Pancreas (tissue), 10 donors: ENCODE data around the gene UVRAG. TPM values are rescaled to one million over a fixed set of nuclear protein-coding genes. Genes with fewer than 3 reads are reported as not detected.
A peak's percentile ranks its signal among the peaks of the same experiment; 100 is the strongest.

Source experiments
- ATAC-seq, 4 donors: fragments of 200-7000 bp; cut with Tn5 transposase; one replicate each; pipeline versions ENCODE4 v1.8.0 to v1.9.1; 2020; ENCODE audit warnings: mild to moderate bottlenecking in 4 of 4, moderate library complexity in 4 of 4
- DNase-seq, 6 donors: peaks; one replicate each; pipeline ENCODE4 v3.0.0-alpha.2; 2020
- FAIRE-seq: peaks from 2 replicates; lab custom pipeline; 2012; peaks lifted over from hg19 to GRCh38; lab: Jason Lieb, UNC
- H3K27ac ChIP-seq, 4 donors: fragments of 200-600 bp; sonication (generic); 1 replicate in 3 of 4; 2 replicates in 1 of 4; pipeline versions ENCODE4 v1.5.0 to v1.8.0; 2020
- H3K27me3 ChIP-seq, 4 donors: fragments of 200-600 bp; one replicate each; pipeline ENCODE4 v1.8.0; 2021
- H3K36me3 ChIP-seq, 3 donors: fragments of 200-600 bp; sonication (generic) in 1 of 3; one replicate each; pipeline versions ENCODE4 v1.5.0 to v1.8.0; 2020 to 2021
- H3K4me1 ChIP-seq, 3 donors: fragments of 200-600 bp; one replicate each; pipeline ENCODE4 v1.8.0; 2021
- H3K4me3 ChIP-seq, 4 donors: fragments of 200-600 bp; sonication (generic) in 2 of 4; one replicate each; pipeline versions ENCODE4 v1.5.0 to v1.8.0; 2020 to 2021
- H3K9me3 ChIP-seq, 4 donors: fragments of 200-600 bp; one replicate each; pipeline ENCODE4 v1.8.0; 2021
- WGBS, 2 donors: extraction: QIAGEN DNeasy Blood & Tissue Kit; methylation state at CpG; one replicate each; pipeline ENCODE4 v1.1.7; 2013; 5-methylcytosine and 5-hydroxymethylcytosine counted together
- intact Hi-C, 3 donors: fragments of 100-400 bp; cut with DNase I; formaldehyde crosslinking; loops; one replicate each; pipeline versions ENCODE4 v1.11.1 to v1.14.2; 2022
- polyA plus RNA-seq, 2 donors: library from polyadenylated mRNA; stranded (reverse); fragments of 200-250 nt; gene quantifications; one replicate each; pipeline ENCODE4 v1.2.3, GENCODE V29; 2013
- total RNA-seq, 6 donors: library from RNA; stranded (reverse); fragmentation: NEBNext Ultra II Directional in 4 of 6; extraction: Animal tissue kit (Norgen Biotek cat#: 25700) in 4 of 6; gene quantifications; one replicate each; pipeline versions ENCODE4 v1.2.1 to v1.2.4, GENCODE V29; 2021 to 2023
- TF ChIP-seq, protein P1 (sequence below), 4 donors: fragments of 200-600 bp; sonication (generic) in 3 of 4; IDR thresholded peaks; one replicate each; pipeline versions ENCODE4 v1.5.0 to v1.8.0; 2021; ENCODE audit warnings: antibody characterized with exemption in 4 of 4
- donor health status: healthy with polysubstance abuse.
- donor health status: DM: no; HTN: no; CAD: no; lungs with moderate emphysema.
- donor health status: DM: no; HTN: no; CAD: no.
- donor health status: control.
- donor health status: control.
- donor health status: Bipolar disorder and iron deficiency.
- donor health status: DM: yes; HTN: yes; CAD: no.
- donor health status: DM: no; HTN: no; CAD: no.
- donor health status: DM: no; HTN: no; CAD: no.
- donor health status: DM: yes; HTN: yes; CAD: no.

UVRAG gene
- total and polyA plus RNA-seq, 8 donors, result 3.3 to 17.2 (median 7.6) TPM

DNA sequence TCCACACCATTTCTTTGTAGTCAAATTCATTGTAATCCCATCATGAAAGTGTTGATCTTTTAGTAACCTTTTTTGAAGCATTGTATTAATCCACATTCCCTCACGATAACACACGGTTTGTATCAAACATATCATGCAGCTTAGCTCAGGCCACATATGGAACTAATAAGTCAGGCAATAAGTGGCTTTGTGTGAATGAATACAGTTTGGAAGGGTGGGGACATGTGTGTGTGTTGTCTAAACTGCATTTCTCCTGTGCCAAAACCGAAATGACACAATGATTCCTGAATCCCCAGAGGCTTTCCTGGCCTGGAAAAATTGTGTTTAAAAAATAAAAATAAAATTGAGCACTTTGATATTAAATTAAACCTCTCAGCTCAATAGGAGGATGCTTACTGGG is 293.0 kb downstream of the UVRAG start:
- TF ChIP-seq, protein P1, sequence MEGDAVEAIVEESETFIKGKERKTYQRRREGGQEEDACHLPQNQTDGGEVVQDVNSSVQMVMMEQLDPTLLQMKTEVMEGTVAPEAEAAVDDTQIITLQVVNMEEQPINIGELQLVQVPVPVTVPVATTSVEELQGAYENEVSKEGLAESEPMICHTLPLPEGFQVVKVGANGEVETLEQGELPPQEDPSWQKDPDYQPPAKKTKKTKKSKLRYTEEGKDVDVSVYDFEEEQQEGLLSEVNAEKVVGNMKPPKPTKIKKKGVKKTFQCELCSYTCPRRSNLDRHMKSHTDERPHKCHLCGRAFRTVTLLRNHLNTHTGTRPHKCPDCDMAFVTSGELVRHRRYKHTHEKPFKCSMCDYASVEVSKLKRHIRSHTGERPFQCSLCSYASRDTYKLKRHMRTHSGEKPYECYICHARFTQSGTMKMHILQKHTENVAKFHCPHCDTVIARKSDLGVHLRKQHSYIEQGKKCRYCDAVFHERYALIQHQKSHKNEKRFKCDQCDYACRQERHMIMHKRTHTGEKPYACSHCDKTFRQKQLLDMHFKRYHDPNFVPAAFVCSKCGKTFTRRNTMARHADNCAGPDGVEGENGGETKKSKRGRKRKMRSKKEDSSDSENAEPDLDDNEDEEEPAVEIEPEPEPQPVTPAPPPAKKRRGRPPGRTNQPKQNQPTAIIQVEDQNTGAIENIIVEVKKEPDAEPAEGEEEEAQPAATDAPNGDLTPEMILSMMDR (IDR thresholded peaks at IDR 0.05), result no peak
- no peak overlapping the region for H3K4me3 ChIP-seq
- ATAC-seq, result no peak
- H3K9me3 ChIP-seq, result no peaks in the 10 kb centered on the region
- no peaks in the 10 kb centered on the region for H3K36me3 ChIP-seq
- intact Hi-C loops, result no loop called here
- DNase-seq, result no peak
- 85 to 87% methylated on average over 3 of the region's 3 CpGs for WGBS, 2 donors
- peaks cover 0 to 1% (median 0%) of the 10 kb centered on the region in 3 donors for H3K4me1 ChIP-seq
- H3K27me3 ChIP-seq, result no peaks in the 10 kb centered on the region
- no peak for FAIRE-seq
- no peak overlapping the region for H3K27ac ChIP-seq

DNA sequence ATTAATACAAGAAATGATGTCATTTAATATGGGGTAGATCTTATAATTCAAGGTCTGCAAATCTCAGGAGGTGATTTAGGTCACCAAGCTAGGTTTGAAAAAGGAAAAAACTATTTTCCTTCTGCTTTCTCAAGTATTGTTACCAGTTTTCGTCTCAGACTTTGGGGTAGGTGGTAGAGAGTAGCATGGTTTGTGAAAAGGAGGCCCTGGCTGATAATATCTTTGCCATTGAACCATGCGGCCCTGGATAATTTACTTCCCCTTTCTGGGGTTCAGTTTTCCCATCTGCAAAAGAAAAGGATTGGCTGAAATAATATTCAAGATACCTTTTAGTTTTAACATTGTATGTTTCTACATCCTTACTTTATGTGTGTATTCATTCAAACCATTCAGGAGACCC is 299.2 kb downstream of the UVRAG start:
- no peak for ATAC-seq
- no peak for DNase-seq
- Histone ChIP-seq H3K4me1 (peaks cover 0 to 7% (median 0%) of the 10 kb centered on the region in 3 donors), H3K27me3 (no peaks in the 10 kb centered on the region), H3K4me3 (no peak overlapping the region), H3K36me3 (no peaks in the 10 kb centered on the region), H3K9me3 (no peaks in the 10 kb centered on the region), H3K27ac (no peak overlapping the region)
- no peak for FAIRE-seq
- 92 to 93% methylated on average over 2 of the region's 2 CpGs for WGBS, 2 donors
- intact Hi-C loops, result no loop called here
- TF ChIP-seq, protein P1 (IDR thresholded peaks at IDR 0.05), result no peak

DNA sequence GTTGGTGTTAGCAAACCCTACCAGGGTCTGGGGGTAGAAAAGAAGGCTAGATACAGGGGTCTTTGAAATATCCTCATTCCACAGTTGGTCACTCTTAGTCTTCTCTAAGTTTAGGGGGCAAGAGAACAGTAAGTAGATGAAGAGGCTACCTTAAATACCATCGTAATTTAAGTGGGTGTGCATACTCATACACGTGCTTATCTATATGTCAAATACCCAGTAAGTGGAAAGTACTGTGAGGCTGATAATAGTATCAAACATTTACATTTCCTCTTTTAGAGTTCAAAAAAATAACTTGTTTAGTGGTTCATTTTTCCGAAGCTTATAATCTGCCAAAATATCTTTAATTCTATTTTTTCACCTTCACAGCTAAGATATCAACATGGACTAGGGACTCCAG is 300.5 kb downstream of the UVRAG start:
- ATAC-seq (no peak), DNase-seq (no peak), FAIRE-seq (no peak)
- H3K9me3 ChIP-seq, result no peaks in the 10 kb centered on the region
- WGBS, 2 donors, result 39 to 45% methylated on average over 3 of the region's 3 CpGs
- intact Hi-C loops, result no loop called here
- H3K27ac ChIP-seq, result no peak overlapping the region
- no peak overlapping the region for H3K4me3 ChIP-seq
- H3K4me1 ChIP-seq, result peaks cover 0 to 7% (median 0%) of the 10 kb centered on the region in 3 donors
- H3K27me3 ChIP-seq, result no peaks in the 10 kb centered on the region
- H3K36me3 ChIP-seq, result no peaks in the 10 kb centered on the region
- TF ChIP-seq, protein P1 (IDR thresholded peaks at IDR 0.05), result no peak

DNA sequence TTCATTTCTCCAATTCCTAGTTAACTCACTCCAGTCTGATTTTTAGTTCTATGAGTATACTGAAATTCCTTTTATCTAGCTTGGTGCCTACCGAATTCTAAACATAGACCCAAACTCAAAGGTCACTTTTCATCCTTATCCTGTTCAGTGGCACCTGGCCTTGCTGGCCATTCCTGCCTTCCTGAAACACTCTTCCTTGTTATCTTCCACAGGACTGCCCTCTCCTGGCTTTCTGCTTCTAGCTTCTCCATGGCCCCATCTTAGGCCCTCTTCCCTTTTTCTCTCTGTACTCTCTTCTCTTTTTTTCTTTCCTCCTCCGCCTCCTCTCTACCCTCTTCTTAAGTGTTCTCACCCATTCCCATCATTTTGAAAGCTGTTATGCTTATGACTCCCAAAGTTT is 304.0 kb downstream of the UVRAG start:
- TF ChIP-seq, protein P1 (IDR thresholded peaks at IDR 0.05), result no peak
- Histone ChIP-seq H3K27ac (no peak overlapping the region), H3K27me3 (no peaks in the 10 kb centered on the region), H3K4me3 (no peak overlapping the region), H3K36me3 (no peaks in the 10 kb centered on the region), H3K9me3 (no peaks in the 10 kb centered on the region), H3K4me1 (peaks cover 0 to 7% (median 0%) of the 10 kb centered on the region in 3 donors)
- WGBS, 2 donors, result 55 to 66% methylated on average over 2 of the region's 2 CpGs
- FAIRE-seq (no peak), DNase-seq (no peak), ATAC-seq (peak in 3 of 4 donors; percentile 39 to 62 (median 61))
- intact Hi-C loops, result no loop called here

DNA sequence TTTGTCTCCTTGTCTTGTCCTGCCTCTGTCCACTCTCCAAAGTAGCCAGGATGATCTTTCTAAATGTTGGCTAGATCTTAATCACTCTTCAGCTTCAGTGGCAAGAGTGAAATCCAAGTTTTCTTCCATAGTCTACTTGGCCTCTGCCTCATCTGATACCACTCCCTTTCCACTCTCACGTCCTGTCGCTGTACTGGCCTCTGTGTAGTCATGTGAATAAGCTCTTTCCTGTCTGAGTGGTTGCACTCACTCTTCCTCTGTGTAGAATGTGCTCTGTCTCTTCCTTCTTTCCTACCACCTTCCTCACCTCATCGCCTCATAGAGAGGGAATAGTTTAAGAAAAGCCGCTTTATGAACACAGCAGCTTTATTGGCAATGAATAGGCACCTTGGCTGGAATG is 304.8 kb downstream of the UVRAG start:
- 76 to 91% methylated on average over 4 of the region's 4 CpGs for WGBS, 2 donors
- FAIRE-seq, result no peak
- Histone ChIP-seq H3K27me3 (no peaks in the 10 kb centered on the region), H3K36me3 (no peaks in the 10 kb centered on the region), H3K4me1 (peaks cover 0 to 7% (median 0%) of the 10 kb centered on the region in 3 donors), H3K27ac (no peak overlapping the region), H3K9me3 (no peaks in the 10 kb centered on the region), H3K4me3 (no peak overlapping the region)
- intact Hi-C loops, result no loop called here
- ATAC-seq, result peak in 1 of 4 donors; percentile 59
- no peak for DNase-seq
- TF ChIP-seq, protein P1 (IDR thresholded peaks at IDR 0.05), result no peak
